ENCODE measurements around the gene ANKRD27. TPM values are rescaled to one million over a fixed set of nuclear protein-coding genes. Genes with fewer than 3 reads are reported as not detected.

Gene ANKRD27
- total RNA-seq, 1 donor from 2014 or later: 24.9 TPM

GRCh38 chr19:32630338-32630737 lies 44.6 kb downstream of the ANKRD27 start:
- Histone ChIP-seq H3K27me3 (no peaks in the 10 kb centered on the region), H3K9me3 (ENCODE audit: low read depth) (no peaks in the 10 kb centered on the region), H3K4me1 (peaks cover 6% of the 10 kb centered on the region), H2AFZ (replicated peaks) (no peak overlapping the region), H3F3A (ENCODE audit: low read depth) (no peaks in the 10 kb centered on the region), H3K79me2 (ENCODE audit: low read depth) (no peaks in the 10 kb centered on the region), H3K4me3 (no peak overlapping the region), H4K20me1 (ENCODE audit: low read depth) (no peaks in the 10 kb centered on the region), H3K4me2 (no peak overlapping the region), H3K9ac (no peak overlapping the region), H3K36me3 (no peaks in the 10 kb centered on the region), H3K27ac (no peak overlapping the region)
- H3K27me3 Mint-ChIP-seq (ENCODE audit: insufficient read depth, low read depth): peaks cover 2% of the 10 kb centered on the region
- H3K4me1 Mint-ChIP-seq: no peaks in the 10 kb centered on the region
- H3K4me3 Mint-ChIP-seq: no peak overlapping the region
- DNase-seq (ENCODE audit: low spot score): no peak
- H3K36me3 Mint-ChIP-seq: peaks cover 7% of the 10 kb centered on the region
- H3K27ac Mint-ChIP-seq: no peak overlapping the region
- H3K9me3 Mint-ChIP-seq: no peaks in the 10 kb centered on the region
- no peak for TF ChIP-seq EZH2phosphoT487 (IDR thresholded peaks at IDR 0.05)
- TF ChIP-seq EZH2 (IDR thresholded peaks at IDR 0.05): no peak
- no peak for TF ChIP-seq CTCF (IDR thresholded peaks at IDR 0.05)

- Mint-ChIP-seq H3K4me1 (no peaks in the 10 kb centered on the region), H3K27me3 (ENCODE audit: insufficient read depth, low read depth) (no peaks in the 10 kb centered on the region), H3K9me3 (no peaks in the 10 kb centered on the region), H3K27ac (no peak overlapping the region), H3K4me3 (no peak overlapping the region), H3K36me3 (peaks cover 5% of the 10 kb centered on the region)
- Histone ChIP-seq H3K9me3 (ENCODE audit: low read depth) (no peaks in the 10 kb centered on the region), H3K79me2 (ENCODE audit: low read depth) (no peaks in the 10 kb centered on the region), H3K4me1 (peaks cover 3% of the 10 kb centered on the region), H3F3A (ENCODE audit: low read depth) (no peaks in the 10 kb centered on the region), H3K27me3 (no peaks in the 10 kb centered on the region), H3K9ac (no peak overlapping the region), H3K36me3 (no peaks in the 10 kb centered on the region), H4K20me1 (ENCODE audit: low read depth) (no peaks in the 10 kb centered on the region), H2AFZ (replicated peaks) (no peak overlapping the region), H3K27ac (no peak overlapping the region), H3K4me3 (no peak overlapping the region), H3K4me2 (no peak overlapping the region)
- no peak for DNase-seq (ENCODE audit: low spot score)
- TF ChIP-seq EZH2 (IDR thresholded peaks at IDR 0.05) (no peak), CTCF (IDR thresholded peaks at IDR 0.05) (no peak), EZH2phosphoT487 (IDR thresholded peaks at IDR 0.05) (no peak)
These were observed 47.2 kb downstream of the ANKRD27 start for GRCh38 chr19:32627714-32628270.

GRCh38 chr19:32626969-32627368 lies 48.0 kb downstream of the ANKRD27 start:
- H3K9me3 Mint-ChIP-seq: no peaks in the 10 kb centered on the region
- H3K27ac Mint-ChIP-seq: no peak overlapping the region
- no peaks in the 10 kb centered on the region for H3K79me2 ChIP-seq (ENCODE audit: low read depth)
- H3K9ac ChIP-seq: no peak overlapping the region
- no peak for DNase-seq (ENCODE audit: low spot score)
- H3K36me3 Mint-ChIP-seq: peaks cover 11% of the 10 kb centered on the region
- no peak overlapping the region for H3K4me3 ChIP-seq
- H3K4me2 ChIP-seq: no peak overlapping the region
- no peaks in the 10 kb centered on the region for H4K20me1 ChIP-seq (ENCODE audit: low read depth)
- TF ChIP-seq CTCF (IDR thresholded peaks at IDR 0.05) (no peak), EZH2phosphoT487 (IDR thresholded peaks at IDR 0.05) (no peak), EZH2 (IDR thresholded peaks at IDR 0.05) (no peak)
- H3K27me3 ChIP-seq: no peaks in the 10 kb centered on the region
- no peaks in the 10 kb centered on the region for H3K36me3 ChIP-seq
- no peaks in the 10 kb centered on the region for H3K27me3 Mint-ChIP-seq (ENCODE audit: insufficient read depth, low read depth)
- H3K4me1 ChIP-seq: no peaks in the 10 kb centered on the region
- H3F3A ChIP-seq (ENCODE audit: low read depth): no peaks in the 10 kb centered on the region
- H3K4me3 Mint-ChIP-seq: no peak overlapping the region
- H3K9me3 ChIP-seq (ENCODE audit: low read depth): no peaks in the 10 kb centered on the region
- H3K4me1 Mint-ChIP-seq: no peaks in the 10 kb centered on the region
- no peak overlapping the region for H2AFZ ChIP-seq (replicated peaks)
- H3K27ac ChIP-seq: no peak overlapping the region
